GM08714 (cell line): ENCODE data around the gene PRR30.

ENCODE experiments used
- H3K4me3 ChIP-seq: fragments of 200-500 bp; sonication (Bioruptor generic); 2 replicates; pipeline ENCODE4 v1.5.1; 2014; ENCODE audit warnings: mild to moderate bottlenecking, low read length, inconsistent platforms
- ZNF274 ChIP-seq: IDR thresholded peaks from 2 replicates; pipeline ENCODE4 v1.6.1; 2012; ENCODE audit warnings: mild to moderate bottlenecking, low read depth, low read length

The PRR30 gene

DNA sequence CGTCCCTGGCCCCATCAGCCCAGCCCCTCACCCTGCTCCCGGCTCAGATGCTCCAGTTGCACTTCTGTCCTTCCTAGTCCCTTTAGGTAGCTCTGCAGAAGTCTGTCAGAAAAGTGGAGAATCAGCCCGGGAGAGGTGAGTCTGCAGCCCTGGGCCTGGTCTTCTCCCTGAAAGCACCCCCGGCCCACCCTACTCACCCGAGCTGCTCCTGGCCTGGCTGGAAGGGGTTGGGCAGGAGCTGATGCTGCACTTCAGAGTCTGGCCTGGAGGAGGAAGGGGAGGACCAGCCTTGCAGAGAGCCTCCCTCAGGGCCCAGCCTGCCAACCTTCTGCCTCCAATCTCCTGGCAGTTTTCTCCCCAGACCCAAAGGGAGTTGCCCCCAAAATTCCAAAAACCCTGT is 36.9 kb downstream of the PRR30 start:
- no peak overlapping the region for H3K4me3 ChIP-seq
- TF ChIP-seq ZNF274: no peak

DNA sequence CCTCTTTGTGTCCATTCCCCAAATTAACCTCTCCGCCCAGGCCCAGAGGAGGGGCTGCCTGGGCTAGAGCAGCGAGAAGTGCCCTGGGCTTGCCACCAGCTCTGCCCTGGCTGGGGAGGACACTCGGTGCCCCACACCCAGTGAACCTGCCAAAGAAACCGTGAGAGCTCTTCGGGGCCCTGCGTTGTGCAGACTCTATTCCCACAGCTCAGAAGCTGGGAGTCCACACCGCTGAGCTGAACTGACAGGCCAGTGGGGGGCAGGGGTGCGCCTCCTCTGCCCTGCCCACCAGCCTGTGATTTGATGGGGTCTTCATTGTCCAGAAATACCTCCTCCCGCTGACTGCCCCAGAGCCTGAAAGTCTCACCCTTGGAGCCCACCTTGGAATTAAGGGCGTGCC is 39.2 kb downstream of the PRR30 start:
- no peak overlapping the region for H3K4me3 ChIP-seq
- no peak for TF ChIP-seq ZNF274

DNA sequence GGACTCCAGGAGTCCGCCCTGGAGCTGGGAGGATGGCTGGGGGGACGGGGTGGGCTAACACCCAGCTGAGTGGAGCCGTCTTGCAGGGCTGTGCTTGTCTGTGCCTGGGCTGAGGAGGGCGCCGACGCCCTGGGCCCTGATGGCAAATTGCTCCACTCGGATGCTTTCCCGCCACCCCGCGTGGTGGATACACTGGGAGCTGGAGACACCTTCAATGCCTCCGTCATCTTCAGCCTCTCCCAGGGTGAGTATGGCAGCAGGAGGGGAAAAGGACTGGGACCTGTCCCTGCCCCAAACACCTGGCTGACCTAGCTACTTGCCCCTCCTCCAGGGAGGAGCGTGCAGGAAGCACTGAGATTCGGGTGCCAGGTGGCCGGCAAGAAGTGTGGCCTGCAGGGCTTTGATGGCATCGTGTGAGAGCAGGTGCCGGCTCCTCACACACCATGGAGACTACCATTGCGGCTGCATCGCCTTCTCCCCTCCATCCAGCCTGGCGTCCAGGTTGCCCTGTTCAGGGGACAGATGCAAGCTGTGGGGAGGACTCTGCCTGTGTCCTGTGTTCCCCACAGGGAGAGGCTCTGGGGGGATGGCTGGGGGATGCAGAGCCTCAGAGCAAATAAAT is 39.8 kb downstream of the PRR30 start:
- no peak overlapping the region for H3K4me3 ChIP-seq
- TF ChIP-seq ZNF274: no peak

- TF ChIP-seq ZNF274: no peak
- no peak overlapping the region for H3K4me3 ChIP-seq
Measured at GRCh38 chr2:27097341-27097740, 41.9 kb downstream of the PRR30 start.

DNA sequence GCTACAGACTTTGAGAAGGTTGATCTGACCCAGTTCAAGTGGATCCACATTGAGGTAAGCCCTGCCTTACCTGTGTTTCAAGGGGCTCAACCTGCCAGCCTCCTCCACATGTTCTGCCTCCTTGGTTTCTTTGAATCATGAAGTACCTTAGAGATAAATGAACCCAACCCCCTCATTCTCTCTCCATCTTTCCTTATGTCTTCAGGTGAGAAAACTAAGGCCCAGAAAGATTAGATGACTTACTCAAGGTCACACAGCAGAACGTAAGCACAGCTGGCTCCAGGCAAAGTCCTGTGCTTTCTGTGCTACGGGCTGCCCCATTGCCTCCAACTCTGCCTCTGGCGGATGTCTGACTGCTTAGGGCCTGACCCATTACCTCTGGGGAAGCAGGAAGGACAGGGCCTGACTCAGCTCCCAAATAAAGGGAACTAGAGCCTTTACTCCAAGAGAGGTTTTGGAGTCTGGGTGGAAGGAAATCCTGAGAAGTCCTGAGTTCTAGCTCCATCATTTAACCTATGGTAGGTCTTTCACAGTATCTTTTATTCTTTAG is 42.4 kb downstream of the PRR30 start:
- no peak overlapping the region for H3K4me3 ChIP-seq
- no peak for TF ChIP-seq ZNF274

DNA sequence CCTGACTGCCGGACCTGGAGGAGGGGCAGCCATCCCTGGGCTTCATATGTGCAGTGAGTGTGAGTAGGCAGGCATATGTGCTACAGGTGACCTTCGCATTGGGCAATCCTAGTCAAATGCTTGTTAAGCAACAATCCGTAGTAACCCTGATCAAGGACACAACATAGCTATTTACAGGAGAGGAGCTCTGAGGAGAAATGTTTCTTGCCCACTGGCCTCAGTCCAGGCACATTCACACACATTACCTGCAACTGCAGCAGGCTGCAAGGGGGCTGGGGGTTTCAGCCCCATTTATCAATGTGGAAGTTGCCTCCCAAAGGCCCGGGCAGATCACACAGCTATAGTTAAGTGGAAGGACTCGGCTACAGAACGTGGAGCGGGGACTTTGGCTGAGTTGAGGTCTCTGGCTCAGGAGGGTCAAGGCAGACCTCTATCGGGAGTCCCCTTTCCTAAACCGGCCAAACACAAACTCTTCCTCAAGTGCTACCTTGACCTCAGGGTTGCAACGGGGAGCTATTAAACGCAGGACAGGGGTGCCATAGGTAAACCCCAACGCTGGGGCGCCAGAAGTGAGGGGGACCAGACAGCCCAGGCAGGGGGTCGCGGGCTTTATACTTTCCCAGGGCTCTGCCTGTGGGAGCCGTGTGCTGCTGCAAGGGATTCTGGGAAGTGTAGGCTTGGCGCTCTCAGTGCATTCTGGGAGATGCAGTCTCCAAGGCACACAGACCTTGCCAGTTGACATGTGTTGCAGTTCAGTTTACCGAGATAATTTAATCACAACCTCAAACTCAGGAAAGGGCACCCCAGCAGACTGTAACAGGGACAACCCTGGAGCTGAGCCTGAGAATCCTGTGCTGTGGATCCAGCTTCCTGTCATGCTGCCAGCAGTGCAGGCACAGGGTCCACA is 43.2 kb downstream of the PRR30 start:
- TF ChIP-seq ZNF274: no peak
- no peak overlapping the region for H3K4me3 ChIP-seq

DNA sequence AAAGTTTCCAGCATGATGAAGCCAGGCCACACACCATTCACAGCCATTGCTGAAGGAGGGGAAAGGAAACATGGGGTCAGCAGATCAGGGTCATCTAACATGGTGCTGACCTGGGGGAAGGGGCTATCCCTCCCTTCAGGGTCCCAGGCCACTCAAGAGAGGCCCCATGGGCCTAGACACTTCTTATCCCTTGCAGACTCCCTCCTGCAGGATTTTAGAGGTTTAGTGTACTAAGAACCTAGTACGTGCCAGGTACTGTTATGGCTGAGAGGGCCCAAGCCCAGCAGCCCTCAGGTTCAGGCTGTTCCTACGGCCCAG is 43.8 kb downstream of the PRR30 start:
- H3K4me3 ChIP-seq: no peak overlapping the region
- no peak for TF ChIP-seq ZNF274

GRCh38 chr2:27094353-27094984 is 44.7 kb downstream of the PRR30 start:
- H3K4me3 ChIP-seq: no peak overlapping the region
- TF ChIP-seq ZNF274: no peak

- no peak overlapping the region for H3K4me3 ChIP-seq
- TF ChIP-seq ZNF274: no peak
Measured at GRCh38 chr2:27093430-27094352, 45.5 kb downstream of the PRR30 start.

DNA sequence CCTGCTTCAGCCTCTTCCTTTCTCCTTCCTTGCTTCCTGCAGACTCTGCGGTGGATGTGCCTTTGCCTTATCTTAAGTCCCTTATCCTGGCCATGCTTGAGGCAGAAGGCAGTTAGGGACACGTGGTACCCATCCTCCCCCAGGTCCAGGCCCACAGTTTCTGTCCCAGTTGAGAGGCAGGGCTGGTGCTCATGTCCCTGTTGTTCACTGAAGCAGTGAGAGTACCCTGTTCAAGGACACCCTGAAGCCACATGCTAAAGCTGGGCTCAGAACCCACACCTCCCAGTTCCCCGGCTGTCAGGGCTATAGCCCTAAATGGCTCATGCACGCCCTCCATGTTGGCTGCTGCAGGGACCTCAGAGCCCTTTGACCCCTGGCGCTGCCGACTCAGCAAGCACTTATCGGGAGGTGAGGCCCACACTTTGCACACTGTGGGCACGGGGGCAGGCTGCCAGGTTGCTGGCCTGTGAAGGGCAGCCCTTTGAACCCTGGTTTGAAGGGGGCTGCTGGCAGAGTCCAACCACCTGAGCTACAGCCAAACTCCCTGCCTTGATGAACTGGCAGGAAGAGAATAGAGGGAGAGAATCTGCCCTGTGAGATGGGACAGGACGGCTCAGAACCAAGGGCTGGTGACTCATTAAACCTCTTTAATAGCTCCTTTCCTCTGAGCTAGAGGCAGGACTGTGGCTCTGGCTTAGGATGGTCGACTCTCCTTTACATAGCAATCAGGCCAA is 46.3 kb downstream of the PRR30 start:
- H3K4me3 ChIP-seq: no peak overlapping the region
- TF ChIP-seq ZNF274: no peak

GRCh38 chr2:27091746-27092695 is 47.2 kb downstream of the PRR30 start:
- H3K4me3 ChIP-seq: no peak overlapping the region
- no peak for TF ChIP-seq ZNF274
